Dedifferentiated amniotic fluid mesenchymal stem cell (primary cell): ENCODE results near the gene ACSL5.
"Not testable (repeated sequence)": the region's sequence is repeated elsewhere in the genome, so short reads cannot be mapped to it uniquely, and the experiment has no call there.

Source experiments
- DNase-seq: peaks from one replicate; pipeline ENCODE4 v3.0.0-alpha.2; 2016; ENCODE audit errors: extremely low spot score

The ACSL5 gene

GRCh38 chr10:112349521-112350085 lies 24.3 kb upstream of the ACSL5 start:
- no peak for DNase-seq

- no peak for DNase-seq
Measured at GRCh38 chr10:112351146-112351545, 22.8 kb upstream of the ACSL5 start.

- DNase-seq = no peak
Measured at GRCh38 chr10:112352044-112352443, 21.9 kb upstream of the ACSL5 start.

- DNase-seq = no peak
Measured at GRCh38 chr10:112353046-112353445, 20.9 kb upstream of the ACSL5 start.

GRCh38 chr10:112356686-112357085 lies 17.2 kb upstream of the ACSL5 start:
- DNase-seq = no peak

GRCh38 chr10:112359606-112360307 lies 14.2 kb upstream of the ACSL5 start:
- DNase-seq = no peak

GRCh38 chr10:112360308-112361270 lies 13.3 kb upstream of the ACSL5 start:
- DNase-seq = no peak

- DNase-seq = no peak
Measured at GRCh38 chr10:112361951-112362751, 11.8 kb upstream of the ACSL5 start.

- no peak for DNase-seq
Measured at GRCh38 chr10:112362833-112363232, 11.1 kb upstream of the ACSL5 start.

GRCh38 chr10:112363696-112364688 lies 9.9 kb upstream of the ACSL5 start:
- DNase-seq = no peak

- DNase-seq = no peak
Measured at GRCh38 chr10:112365014-112365432, 8.9 kb upstream of the ACSL5 start.

- no peak for DNase-seq
Measured at GRCh38 chr10:112365451-112365850, 8.5 kb upstream of the ACSL5 start.

- DNase-seq = no peak
Measured at GRCh38 chr10:112366992-112367391, 6.9 kb upstream of the ACSL5 start.

- DNase-seq = no peak
Measured at GRCh38 chr10:112367516-112367915, 6.4 kb upstream of the ACSL5 start.

GRCh38 chr10:112369495-112370423 lies 4.2 kb upstream of the ACSL5 start:
- DNase-seq = no peak

- DNase-seq = no peak
Measured at GRCh38 chr10:112370424-112370819, 3.5 kb upstream of the ACSL5 start.

GRCh38 chr10:112371326-112371725 lies 2.6 kb upstream of the ACSL5 start:
- peak; percentile 10 for DNase-seq

- DNase-seq = not testable (repeated sequence)
Measured at GRCh38 chr10:112372182-112372810, 1.6 kb upstream of the ACSL5 start.
